8988T (cell line): ENCODE results near the gene FASTKD3.

Experiments used
- DNase-seq: peaks from one replicate; pipeline ENCODE4 v3.0.0; 2011

FASTKD3 gene

GRCh38 chr5:7846327-7846726, 22.5 kb downstream of the FASTKD3 start:
- DNase-seq: no peak

- no peak for DNase-seq
These were observed 23.3 kb downstream of the FASTKD3 start for GRCh38 chr5:7845557-7845956.

GRCh38 chr5:7844901-7845300, 23.9 kb downstream of the FASTKD3 start:
- no peak for DNase-seq

- DNase-seq: no peak
These were observed 26.3 kb downstream of the FASTKD3 start for GRCh38 chr5:7842531-7842930.

GRCh38 chr5:7837403-7837802, 31.4 kb downstream of the FASTKD3 start:
- DNase-seq: no peak

GRCh38 chr5:7834982-7835381, 33.8 kb downstream of the FASTKD3 start:
- DNase-seq: no peak

GRCh38 chr5:7828269-7828668, 40.6 kb downstream of the FASTKD3 start:
- DNase-seq: no peak

- no peak for DNase-seq
These were observed 41.2 kb downstream of the FASTKD3 start for GRCh38 chr5:7827610-7828009.

- no peak for DNase-seq
These were observed 43.2 kb downstream of the FASTKD3 start for GRCh38 chr5:7825630-7826029.

- no peak for DNase-seq
These were observed 43.8 kb downstream of the FASTKD3 start for GRCh38 chr5:7824995-7825394.

- no peak for DNase-seq
These were observed 45.2 kb downstream of the FASTKD3 start for GRCh38 chr5:7823594-7823993.

GRCh38 chr5:7822449-7822848, 46.4 kb downstream of the FASTKD3 start:
- no peak for DNase-seq

- DNase-seq: no peak
These were observed 52.3 kb downstream of the FASTKD3 start for GRCh38 chr5:7816535-7816901.

- DNase-seq: peak; percentile 89
These were observed 52.8 kb downstream of the FASTKD3 start for GRCh38 chr5:7815892-7816534.

GRCh38 chr5:7814816-7815215, 54.0 kb downstream of the FASTKD3 start:
- DNase-seq: no peak

- DNase-seq: no peak
These were observed 55.3 kb downstream of the FASTKD3 start for GRCh38 chr5:7813576-7813975.

GRCh38 chr5:7813007-7813406, 55.8 kb downstream of the FASTKD3 start:
- DNase-seq: no peak

- DNase-seq: no peak
These were observed 57.1 kb downstream of the FASTKD3 start for GRCh38 chr5:7811715-7812114.
